Measurements from ENCODE around the gene CASK.

The CASK gene

DNA sequence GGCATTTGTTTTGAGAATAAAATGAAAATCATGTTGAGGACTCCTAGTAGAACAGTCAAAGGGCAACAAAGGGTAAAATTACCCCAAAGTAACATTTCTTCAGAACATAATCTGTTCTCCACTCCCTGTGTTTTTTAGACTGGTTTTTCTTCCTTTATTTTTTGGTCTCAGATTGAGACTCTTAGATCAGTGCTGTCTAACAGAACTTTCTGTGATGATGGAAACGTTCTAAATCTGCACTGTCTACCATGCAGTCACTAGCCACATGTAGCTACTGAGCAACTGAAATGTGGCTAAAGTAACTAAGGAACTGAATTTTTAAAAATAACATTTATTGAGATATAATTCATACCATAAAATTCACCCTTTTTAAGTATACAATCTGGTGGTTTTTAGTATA lies 19.8 kb downstream of the CASK start:
- Histone ChIP-seq H3K4me3 (ENCODE audit: low read depth in 1 of 2, low read length in 2 of 2) (no peak overlapping the region), H3K79me2 (ENCODE audit: insufficient read depth, low read length) (peaks cover 89% of the 10 kb centered on the region), H3K36me3 (ENCODE audit: insufficient read depth, low read length) (peaks cover 24% of the 10 kb centered on the region), H2AFZ (ENCODE audit: low read depth, low read length) (no peak overlapping the region), H3K4me1 (ENCODE audit: insufficient read depth, low read length) (peaks cover under 1% of the 10 kb centered on the region; the same call in 1 of the 2 replicates), H3K27me3 (ENCODE audit: insufficient read depth, low read length, poor library complexity) (no peaks in the 10 kb centered on the region), H3K27ac (ENCODE audit: low read length) (no peak overlapping the region), H4K20me1 (ENCODE audit: insufficient read depth, low read length) (peaks cover 13% of the 10 kb centered on the region; the same call in 1 of the 2 replicates), H3K4me2 (ENCODE audit: insufficient read depth, low read length) (no peak overlapping the region), H3K9ac (ENCODE audit: low read depth, low read length) (no peak overlapping the region), H3K9me3 (ENCODE audit: insufficient read depth, low read length, severe bottlenecking) (peaks cover 9% of the 10 kb centered on the region)
- no peak for TF ChIP-seq EZH2 (IDR thresholded peaks at IDR 0.05; ENCODE audit: borderline replicate concordance, low read depth, low read length, severe bottlenecking)
- TF ChIP-seq, protein P1, sequence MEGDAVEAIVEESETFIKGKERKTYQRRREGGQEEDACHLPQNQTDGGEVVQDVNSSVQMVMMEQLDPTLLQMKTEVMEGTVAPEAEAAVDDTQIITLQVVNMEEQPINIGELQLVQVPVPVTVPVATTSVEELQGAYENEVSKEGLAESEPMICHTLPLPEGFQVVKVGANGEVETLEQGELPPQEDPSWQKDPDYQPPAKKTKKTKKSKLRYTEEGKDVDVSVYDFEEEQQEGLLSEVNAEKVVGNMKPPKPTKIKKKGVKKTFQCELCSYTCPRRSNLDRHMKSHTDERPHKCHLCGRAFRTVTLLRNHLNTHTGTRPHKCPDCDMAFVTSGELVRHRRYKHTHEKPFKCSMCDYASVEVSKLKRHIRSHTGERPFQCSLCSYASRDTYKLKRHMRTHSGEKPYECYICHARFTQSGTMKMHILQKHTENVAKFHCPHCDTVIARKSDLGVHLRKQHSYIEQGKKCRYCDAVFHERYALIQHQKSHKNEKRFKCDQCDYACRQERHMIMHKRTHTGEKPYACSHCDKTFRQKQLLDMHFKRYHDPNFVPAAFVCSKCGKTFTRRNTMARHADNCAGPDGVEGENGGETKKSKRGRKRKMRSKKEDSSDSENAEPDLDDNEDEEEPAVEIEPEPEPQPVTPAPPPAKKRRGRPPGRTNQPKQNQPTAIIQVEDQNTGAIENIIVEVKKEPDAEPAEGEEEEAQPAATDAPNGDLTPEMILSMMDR (IDR thresholded peaks at IDR 0.05; ENCODE audit: borderline replicate concordance, extremely low read depth, low read length, poor library complexity, severe bottlenecking): no peak
- no peak for DNase-seq
- no peak for ATAC-seq (ENCODE audit: insufficient read depth, low read depth)

DNA sequence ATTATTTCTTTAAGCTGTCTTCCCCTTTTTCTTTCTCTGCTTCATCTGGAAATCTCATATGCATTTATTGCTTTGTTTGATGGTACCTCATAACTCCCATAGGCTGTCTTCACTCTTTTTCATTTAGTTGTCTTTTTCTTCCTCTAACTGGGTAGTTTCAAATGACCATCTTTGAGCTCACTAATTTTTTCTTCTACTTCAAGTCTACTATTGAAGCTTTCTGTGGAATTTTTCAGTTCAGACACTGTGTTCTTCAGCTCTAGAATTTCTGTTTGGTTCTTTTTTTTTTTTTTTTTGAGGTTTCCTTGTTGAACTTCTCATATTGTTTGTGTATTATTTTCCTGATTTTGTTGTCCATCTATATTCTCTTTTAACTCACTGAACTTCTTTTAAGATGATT lies 23.0 kb downstream of the CASK start:
- H4K20me1 ChIP-seq (ENCODE audit: insufficient read depth, low read length): no peaks in the 10 kb centered on the region
- H3K27me3 ChIP-seq (ENCODE audit: insufficient read depth, low read length, poor library complexity): no peaks in the 10 kb centered on the region
- H3K27ac ChIP-seq (ENCODE audit: low read length): no peak overlapping the region
- no peak overlapping the region for H3K9ac ChIP-seq (ENCODE audit: low read depth, low read length)
- no peak overlapping the region for H2AFZ ChIP-seq (ENCODE audit: low read depth, low read length)
- no peak for TF ChIP-seq EZH2 (IDR thresholded peaks at IDR 0.05; ENCODE audit: borderline replicate concordance, low read depth, low read length, severe bottlenecking)
- TF ChIP-seq, protein P1 (IDR thresholded peaks at IDR 0.05; ENCODE audit: borderline replicate concordance, extremely low read depth, low read length, poor library complexity, severe bottlenecking): no peak
- peaks cover 9% of the 10 kb centered on the region for H3K9me3 ChIP-seq (ENCODE audit: insufficient read depth, low read length, severe bottlenecking)
- H3K4me1 ChIP-seq (ENCODE audit: insufficient read depth, low read length): no peaks in the 10 kb centered on the region
- H3K4me3 ChIP-seq (ENCODE audit: low read depth in 1 of 2, low read length in 2 of 2): no peak overlapping the region
- DNase-seq (no peak), ATAC-seq (ENCODE audit: insufficient read depth, low read depth) (no peak)
- H3K79me2 ChIP-seq (ENCODE audit: insufficient read depth, low read length): peaks cover 85% of the 10 kb centered on the region
- peaks cover 24% of the 10 kb centered on the region for H3K36me3 ChIP-seq (ENCODE audit: insufficient read depth, low read length)
- H3K4me2 ChIP-seq (ENCODE audit: insufficient read depth, low read length): no peak overlapping the region

DNA sequence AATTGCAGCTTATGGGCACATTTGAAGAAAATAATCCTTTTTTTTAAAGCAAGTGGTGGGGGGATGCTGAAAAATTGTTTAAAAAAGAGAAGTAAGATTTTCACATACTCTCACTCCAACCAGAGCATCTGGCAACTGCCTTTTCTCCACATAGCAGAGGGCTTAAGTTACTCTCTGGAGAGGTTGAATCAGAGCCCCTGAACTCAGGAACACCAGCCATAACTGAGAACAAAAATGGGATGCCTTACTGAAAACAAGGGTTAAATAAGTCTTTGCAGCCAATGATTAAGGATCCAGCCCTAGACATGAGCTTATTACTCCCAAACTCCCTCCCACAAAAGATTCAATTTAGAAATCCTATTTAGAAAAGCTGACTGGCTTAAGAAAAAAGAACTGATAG lies 27.5 kb downstream of the CASK start:
- Histone ChIP-seq H3K27me3 (ENCODE audit: insufficient read depth, low read length, poor library complexity) (no peaks in the 10 kb centered on the region), H3K4me2 (ENCODE audit: insufficient read depth, low read length) (no peak overlapping the region), H2AFZ (ENCODE audit: low read depth, low read length) (no peak overlapping the region), H3K79me2 (ENCODE audit: insufficient read depth, low read length) (peaks cover 83% of the 10 kb centered on the region), H3K9ac (ENCODE audit: low read depth, low read length) (no peak overlapping the region), H3K4me1 (ENCODE audit: insufficient read depth, low read length) (no peaks in the 10 kb centered on the region), H3K9me3 (ENCODE audit: insufficient read depth, low read length, severe bottlenecking) (no peaks in the 10 kb centered on the region), H3K27ac (ENCODE audit: low read length) (no peak overlapping the region), H3K4me3 (ENCODE audit: low read depth in 1 of 2, low read length in 2 of 2) (no peak overlapping the region), H3K36me3 (ENCODE audit: insufficient read depth, low read length) (peaks cover 5% of the 10 kb centered on the region), H4K20me1 (ENCODE audit: insufficient read depth, low read length) (peaks cover 5% of the 10 kb centered on the region; the same call in 1 of the 2 replicates)
- no peak for DNase-seq
- TF ChIP-seq, protein P1 (IDR thresholded peaks at IDR 0.05; ENCODE audit: borderline replicate concordance, extremely low read depth, low read length, poor library complexity, severe bottlenecking): no peak
- no peak for TF ChIP-seq EZH2 (IDR thresholded peaks at IDR 0.05; ENCODE audit: borderline replicate concordance, low read depth, low read length, severe bottlenecking)
- ATAC-seq (ENCODE audit: insufficient read depth, low read depth): no peak

DNA sequence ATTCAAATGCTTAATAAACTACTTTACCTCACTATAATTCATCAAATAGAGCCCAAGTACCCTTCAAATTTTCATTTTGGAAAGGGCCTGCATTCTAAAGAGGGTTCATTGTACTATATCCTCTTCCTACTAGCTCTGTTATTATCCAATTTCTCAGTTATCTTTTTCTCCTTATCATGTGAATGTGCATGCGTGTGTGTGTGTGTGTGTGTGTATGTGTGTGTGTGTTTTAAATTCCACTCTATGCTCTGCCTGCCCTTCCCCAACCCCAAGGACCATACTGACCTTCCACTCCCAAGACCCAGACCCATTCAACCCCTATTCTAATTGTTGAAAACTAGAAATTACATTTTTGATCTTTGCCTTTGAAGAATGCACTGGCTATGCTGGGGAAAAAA lies 33.3 kb downstream of the CASK start:
- Histone ChIP-seq H4K20me1 (ENCODE audit: insufficient read depth, low read length) (peaks cover 5% of the 10 kb centered on the region; the same call in 1 of the 2 replicates), H3K4me2 (ENCODE audit: insufficient read depth, low read length) (no peak overlapping the region), H3K9ac (ENCODE audit: low read depth, low read length) (no peak overlapping the region), H3K4me1 (ENCODE audit: insufficient read depth, low read length) (peaks cover under 1% of the 10 kb centered on the region; the same call in 1 of the 2 replicates), H3K27me3 (ENCODE audit: insufficient read depth, low read length, poor library complexity) (no peaks in the 10 kb centered on the region), H3K79me2 (ENCODE audit: insufficient read depth, low read length) (peaks cover 94% of the 10 kb centered on the region), H2AFZ (ENCODE audit: low read depth, low read length) (no peak overlapping the region), H3K36me3 (ENCODE audit: insufficient read depth, low read length) (peaks cover 7% of the 10 kb centered on the region; the same call in 1 of the 2 replicates), H3K4me3 (ENCODE audit: low read depth in 1 of 2, low read length in 2 of 2) (no peak overlapping the region), H3K27ac (ENCODE audit: low read length) (no peak overlapping the region), H3K9me3 (ENCODE audit: insufficient read depth, low read length, severe bottlenecking) (no peaks in the 10 kb centered on the region)
- DNase-seq (no peak), ATAC-seq (ENCODE audit: insufficient read depth, low read depth) (no peak)
- TF ChIP-seq EZH2 (IDR thresholded peaks at IDR 0.05; ENCODE audit: borderline replicate concordance, low read depth, low read length, severe bottlenecking): no peak

All from DND-41 (cell line).